Skeletal muscle cell (primary cell): ENCODE measurements around the gene PITRM1.
"Not testable (repeated sequence)": the region's sequence is repeated elsewhere in the genome, so short reads cannot be mapped to it uniquely, and the experiment has no call there.

Source experiments
- DNase-seq: peaks from one replicate; pipeline ENCODE4 v3.0.0-alpha.2; 2010; ENCODE audit warnings: low read depth
- H3K4me3 ChIP-seq: 2 replicates; pipeline ENCODE4 v1.5.1; 2011; ENCODE audit warnings: low read depth, mild to moderate bottlenecking, control low read depth, low read length, moderate library complexity

The PITRM1 gene

DNA sequence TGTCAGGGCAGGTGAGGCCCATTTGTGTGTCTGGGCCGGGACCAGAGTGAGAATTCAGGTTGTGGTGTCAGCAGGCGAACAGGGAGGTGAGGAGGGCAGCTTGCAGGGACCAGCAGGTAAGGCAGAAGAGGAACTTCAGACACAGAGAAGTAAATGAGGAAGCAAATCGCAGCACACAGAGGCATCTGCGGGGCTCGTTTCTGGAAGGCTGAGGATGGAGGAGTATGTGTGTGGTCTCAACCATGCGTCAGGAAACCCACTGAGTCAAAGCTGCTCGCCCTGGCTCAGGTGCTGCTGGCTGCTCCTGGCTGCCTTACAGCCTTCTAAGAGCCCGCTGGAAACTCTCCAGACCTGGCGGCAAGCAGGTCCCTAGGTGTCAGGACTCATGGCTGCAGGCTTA lies 26.9 kb upstream of the PITRM1 start:
- no peak for DNase-seq
- H3K4me3 ChIP-seq = no peak overlapping the region

DNA sequence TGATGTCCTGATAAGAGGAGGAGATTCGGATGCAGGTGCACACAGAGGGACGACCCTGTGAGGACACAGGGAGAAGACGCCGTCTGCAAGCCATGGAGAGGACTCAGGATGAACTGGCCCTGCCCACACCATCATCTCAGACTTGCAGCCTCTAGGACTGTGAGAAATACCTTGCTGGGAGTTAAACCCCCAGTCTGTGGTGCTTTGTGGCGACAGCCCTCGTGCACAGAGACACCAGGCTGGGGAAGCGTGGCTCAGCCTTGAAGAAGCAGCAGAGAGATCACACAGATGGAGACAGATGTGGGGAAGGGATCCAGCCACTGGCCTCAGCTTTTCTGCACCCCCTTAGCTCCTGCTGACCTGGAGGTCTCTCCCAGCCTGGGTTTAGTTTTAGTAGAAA lies 26.3 kb upstream of the PITRM1 start:
- DNase-seq = no peak
- H3K4me3 ChIP-seq = no peak overlapping the region

DNA sequence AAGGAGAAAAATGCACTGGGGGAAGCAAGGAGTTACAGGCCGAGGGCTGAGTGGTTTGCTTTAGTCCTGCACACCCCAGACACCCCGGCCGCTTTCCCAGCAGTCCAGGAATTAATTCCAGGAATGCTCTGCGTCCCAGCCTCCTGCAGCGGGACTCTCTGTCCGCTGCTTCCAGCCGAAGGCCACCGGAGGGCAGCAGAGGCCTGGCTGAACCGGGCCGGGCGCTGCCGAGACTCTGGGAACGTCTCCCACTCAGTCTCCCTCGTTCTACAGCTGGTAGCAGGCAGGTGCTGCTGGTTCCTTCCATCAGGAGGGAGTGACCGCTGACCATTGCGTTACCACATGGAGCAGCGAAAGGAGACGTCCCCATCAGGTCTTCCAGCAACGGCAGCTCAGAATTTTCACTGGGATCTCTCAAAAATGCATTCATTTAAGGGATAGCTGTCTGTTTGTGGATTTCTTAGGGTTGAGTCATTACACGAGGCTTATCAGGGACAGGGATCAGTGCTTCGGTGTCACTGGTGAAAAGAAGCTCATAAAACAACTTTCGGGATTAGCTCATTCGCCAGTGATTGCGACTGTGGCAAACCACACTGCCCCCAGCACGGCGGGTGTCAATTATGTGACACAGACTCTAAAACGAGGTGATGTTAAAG lies 24.9 kb upstream of the PITRM1 start:
- peak; percentile 62 for DNase-seq
- H3K4me3 ChIP-seq = peak overlapping the region; percentile 24

DNA sequence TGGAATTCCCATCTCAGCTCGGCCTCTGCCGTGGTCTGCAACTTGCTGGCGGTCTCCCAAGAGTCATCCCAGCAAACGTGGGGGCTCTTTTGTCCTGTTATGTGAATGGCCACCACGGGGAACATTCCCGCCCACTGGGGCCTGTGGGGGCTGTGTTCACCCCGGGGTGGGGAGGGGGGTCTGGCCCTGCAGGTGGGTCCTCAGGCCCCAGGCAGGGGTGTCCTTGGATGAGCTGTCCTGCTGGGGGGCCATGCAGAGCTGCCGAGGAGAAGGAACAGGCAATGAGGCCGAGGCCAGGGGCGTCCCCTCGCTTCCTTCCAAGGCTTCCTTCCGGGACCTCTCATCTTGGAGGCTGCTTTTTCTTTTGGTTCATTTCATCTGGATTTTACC lies 24.4 kb upstream of the PITRM1 start:
- DNase-seq = no peak
- H3K4me3 ChIP-seq = no peak overlapping the region

DNA sequence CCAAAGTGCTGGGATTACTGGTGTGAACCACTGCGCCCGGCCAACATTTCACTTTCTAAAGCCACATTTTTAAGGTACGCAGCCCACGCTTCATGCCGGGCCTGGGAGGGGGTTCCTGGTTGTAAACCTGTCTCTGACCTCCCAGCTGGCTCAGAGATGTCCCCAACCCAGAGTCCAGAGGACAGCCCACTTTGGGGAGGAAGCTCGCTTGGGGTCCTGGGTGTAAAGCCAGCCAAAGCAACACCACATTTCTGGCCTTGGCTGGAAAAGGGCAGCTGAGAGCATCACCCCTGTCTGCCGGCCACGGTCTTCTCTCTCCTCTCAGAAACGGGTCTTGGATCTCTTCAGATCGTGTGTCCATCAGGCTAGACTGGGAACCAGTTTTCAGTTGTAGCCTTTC lies 23.9 kb upstream of the PITRM1 start:
- DNase-seq = no peak

DNA sequence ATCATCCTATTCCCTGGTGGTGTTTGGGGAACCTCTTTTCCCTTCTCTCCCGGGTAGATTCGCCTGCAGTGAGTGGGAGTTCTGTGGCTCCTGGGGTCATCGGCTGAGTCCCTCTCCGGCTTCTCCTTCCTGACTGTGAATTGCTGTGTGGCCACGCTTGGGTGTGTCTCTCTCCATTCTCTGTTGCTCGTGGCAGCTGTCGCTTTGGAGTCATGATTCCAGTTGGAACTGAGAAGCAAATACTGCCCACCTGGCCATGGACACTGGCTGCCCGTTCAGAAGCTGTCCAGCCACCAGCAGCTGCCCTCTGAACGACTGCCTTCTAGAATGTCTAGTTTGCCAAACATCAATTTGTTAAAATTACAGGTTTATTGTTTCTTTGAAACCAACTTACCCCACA lies 23.1 kb upstream of the PITRM1 start:
- H3K4me3 ChIP-seq = no peak overlapping the region
- DNase-seq = no peak

More for the DNA sequence above, 23.9 kb upstream of the PITRM1 start:
- H3K4me3 ChIP-seq = no peak overlapping the region

DNA sequence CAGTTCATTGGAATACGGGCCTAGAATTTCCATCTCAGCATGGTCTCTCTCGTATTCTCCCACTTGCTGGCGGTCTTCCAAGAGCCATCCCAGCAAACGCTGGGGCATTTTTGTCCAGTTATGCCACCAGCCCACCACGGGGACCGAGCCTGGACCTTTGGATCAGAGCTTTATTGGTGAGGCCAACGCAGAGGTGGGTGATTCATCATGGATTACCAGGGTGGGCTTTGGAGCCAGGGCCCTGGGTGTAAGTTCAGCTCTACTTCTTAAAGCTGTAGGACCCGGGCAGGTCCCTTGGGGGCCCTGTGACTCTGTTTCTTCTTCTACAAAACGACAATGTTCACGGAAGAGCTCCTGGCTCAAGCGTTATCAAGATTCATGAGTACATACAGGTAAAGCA lies 22.7 kb upstream of the PITRM1 start:
- H3K4me3 ChIP-seq = no peak overlapping the region
- DNase-seq = no peak

DNA sequence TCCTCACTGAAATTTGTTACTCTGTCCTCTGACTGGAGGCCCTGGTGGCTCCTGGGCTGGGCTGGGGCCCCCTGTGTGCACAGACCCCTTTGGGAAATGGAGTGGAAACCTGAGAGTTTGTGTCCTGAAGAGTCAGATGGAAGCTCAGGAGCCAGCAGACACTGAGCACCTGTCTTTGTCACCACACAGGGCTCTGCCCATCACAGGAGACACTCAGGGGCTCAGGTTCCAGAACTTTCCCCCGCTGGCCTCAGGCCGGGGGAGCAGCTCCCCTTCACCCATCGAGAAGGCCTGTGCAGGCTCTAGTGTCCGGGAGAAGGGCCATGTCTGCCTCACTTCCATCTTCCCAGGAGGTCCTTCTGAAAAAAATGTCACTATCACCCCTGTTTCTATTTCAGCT lies 22.3 kb upstream of the PITRM1 start:
- no peak overlapping the region for H3K4me3 ChIP-seq
- no peak for DNase-seq

DNA sequence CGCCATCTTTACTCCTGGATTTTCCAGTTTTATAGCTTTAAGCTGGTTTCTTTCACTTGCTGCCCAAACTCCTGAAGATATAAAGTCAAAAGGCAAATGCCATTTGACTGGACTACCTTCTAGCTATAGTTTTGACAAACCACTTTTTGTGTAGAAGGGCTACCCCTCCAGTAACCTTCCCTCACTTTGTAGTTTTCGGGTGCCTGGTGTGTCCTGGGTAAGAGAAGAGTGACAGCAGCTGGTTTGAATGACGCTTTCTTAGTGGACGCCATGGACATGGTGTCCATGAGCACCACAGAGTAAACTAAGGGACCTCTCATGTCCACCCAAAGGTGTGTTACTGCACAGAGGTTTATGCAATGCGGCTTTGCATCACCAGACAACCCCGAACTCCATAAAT lies 21.2 kb upstream of the PITRM1 start:
- no peak overlapping the region for H3K4me3 ChIP-seq

DNA sequence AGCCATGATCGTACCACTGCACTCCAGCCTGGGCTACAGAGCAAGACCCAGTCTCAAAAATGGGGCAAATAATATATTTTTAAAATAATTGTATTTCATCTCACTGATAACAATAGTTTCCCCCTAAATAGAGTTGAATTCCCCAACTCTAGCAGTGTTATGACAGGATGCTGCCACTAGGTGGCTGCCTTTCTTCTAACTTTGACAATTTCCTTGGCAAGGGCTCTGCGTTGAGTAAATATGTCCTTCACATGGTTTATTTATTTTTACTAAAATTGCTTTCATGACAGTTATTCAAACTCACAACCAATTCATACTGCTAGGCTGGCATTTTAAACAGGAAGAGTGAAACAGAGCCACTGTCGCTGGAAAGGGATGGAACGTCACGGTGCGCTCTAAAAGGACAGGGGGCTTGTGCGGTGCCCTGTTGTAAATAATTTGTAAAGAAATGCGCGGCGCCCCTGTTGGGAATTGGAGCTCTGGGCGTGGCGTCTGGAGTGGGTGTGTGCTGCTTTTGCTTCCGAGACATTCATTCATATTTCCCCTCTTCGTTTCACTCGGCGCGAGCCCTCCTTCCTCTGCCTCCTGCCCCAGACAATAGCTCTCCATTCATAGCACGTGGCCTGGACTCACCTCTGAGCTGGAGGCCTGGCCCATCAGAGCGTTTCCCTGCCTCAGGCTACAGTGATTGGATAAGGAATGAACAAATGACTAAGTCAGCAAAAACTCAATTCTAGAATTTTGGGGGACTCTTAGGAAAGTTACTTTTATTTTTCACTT lies 20.5 kb upstream of the PITRM1 start:
- DNase-seq = no peak
- no peak overlapping the region for H3K4me3 ChIP-seq

More for the DNA sequence above, 21.2 kb upstream of the PITRM1 start:
- DNase-seq = no peak

DNA sequence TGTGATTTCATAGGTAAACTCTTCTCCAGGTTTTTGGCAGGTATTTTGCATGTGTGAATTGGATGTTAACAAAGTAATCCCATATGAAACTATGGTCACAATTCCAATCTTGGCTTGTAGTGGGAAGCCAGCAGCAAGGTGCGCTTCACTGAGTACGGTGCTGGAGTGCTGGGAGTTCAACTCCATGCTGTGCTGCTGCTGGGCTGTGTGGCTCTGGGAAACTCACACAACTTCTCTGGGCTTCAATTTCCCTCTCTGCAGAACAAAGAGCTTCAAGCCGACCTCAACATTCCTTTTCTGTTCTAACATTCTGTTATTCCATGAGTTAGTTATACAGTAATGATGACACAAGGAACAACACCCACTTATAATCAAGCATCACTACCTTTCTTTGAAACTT lies 18.2 kb upstream of the PITRM1 start:
- no peak overlapping the region for H3K4me3 ChIP-seq
- no peak for DNase-seq

DNA sequence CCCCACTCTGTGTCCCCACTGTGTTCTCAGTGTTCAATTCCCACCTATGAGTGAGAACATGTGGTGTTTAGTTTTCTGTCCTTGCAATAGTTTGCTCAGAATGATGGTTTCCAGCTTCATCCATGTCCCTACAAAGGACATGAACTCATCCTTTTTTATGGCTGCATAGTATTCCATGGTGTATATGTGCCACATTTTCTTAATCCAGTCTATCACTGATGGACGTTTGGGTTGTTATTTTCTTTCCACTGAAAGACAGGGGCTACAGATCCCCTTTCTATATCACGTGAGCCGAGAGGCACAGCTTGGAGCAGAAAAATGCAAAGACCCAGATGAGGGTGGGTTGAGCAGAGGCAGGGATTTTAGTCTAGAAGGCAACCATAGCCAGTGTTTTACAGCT lies 14.6 kb upstream of the PITRM1 start:
- DNase-seq, H3K4me3 ChIP-seq: not testable (repeated sequence)

DNA sequence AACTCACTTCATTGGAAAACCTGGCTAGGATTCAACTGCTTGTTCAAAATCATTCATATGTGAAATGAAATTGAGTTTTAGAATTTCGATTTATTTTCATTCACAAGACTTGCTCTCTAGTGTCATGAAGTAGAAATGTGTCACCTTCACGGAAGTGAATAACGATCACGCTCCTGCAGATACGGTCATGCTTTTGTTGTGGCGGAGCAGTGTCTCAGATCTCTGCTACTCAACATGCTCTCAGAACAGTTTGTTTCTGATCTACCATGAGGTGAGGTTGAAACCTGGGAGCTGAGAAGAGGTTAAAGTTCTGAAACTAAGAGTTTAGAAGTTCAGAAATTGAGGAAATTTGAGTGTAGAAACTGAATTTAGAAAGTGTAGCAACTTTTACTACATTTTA lies 13.8 kb upstream of the PITRM1 start:
- DNase-seq = no peak
- H3K4me3 ChIP-seq = no peak overlapping the region

DNA sequence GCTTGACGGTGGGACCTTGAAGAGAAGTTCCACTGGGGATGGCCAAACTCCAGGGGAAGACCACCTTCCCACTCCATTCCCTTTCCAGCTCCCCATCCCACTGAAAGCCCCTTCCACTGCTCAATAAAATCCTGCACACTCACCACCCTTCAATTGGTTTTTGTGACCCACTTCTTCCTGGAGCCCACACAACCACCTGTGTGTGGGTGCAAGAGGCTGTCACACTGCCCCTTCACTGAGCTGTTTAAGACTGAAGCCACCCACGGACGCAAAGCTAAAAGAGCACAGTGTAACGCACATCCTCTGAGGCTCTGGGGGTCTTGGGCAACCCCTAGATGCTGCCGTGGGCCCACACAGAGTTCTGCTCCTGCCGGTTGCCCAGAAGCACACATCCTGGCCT lies 12.8 kb upstream of the PITRM1 start:
- DNase-seq = no peak
- H3K4me3 ChIP-seq = no peak overlapping the region

DNA sequence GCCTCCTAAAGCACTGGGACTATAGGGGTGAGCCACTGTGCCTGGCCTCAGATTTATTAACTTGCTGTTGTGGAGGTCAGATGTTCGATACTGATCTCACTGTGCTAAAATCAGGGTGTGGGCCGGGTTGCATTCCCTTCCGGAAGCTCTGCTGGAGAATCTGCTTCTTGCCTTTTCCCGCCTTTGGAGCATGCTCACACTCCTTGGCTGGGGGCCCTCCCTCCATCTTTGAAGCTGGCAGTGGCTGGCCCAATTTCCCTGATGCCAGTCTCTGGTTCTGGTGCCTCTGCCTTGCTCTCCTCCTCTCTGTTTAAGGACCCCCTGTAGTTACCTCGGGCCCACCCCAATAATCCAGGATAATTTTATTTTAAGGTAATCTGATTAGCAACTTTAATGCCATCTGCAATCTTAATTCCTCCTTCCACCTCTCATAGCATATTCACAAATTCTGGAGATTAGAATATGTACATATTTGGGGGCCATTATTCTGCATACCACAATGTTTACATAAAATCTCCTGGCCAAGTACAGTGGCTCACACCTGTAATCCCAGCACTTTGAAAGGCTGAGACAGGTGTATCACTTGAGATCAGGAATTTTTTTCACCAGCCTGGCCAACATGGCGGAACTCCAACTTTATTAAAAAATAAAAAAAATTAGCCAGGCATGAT lies 7.9 kb upstream of the PITRM1 start:
- no peak for DNase-seq
- no peak overlapping the region for H3K4me3 ChIP-seq

DNA sequence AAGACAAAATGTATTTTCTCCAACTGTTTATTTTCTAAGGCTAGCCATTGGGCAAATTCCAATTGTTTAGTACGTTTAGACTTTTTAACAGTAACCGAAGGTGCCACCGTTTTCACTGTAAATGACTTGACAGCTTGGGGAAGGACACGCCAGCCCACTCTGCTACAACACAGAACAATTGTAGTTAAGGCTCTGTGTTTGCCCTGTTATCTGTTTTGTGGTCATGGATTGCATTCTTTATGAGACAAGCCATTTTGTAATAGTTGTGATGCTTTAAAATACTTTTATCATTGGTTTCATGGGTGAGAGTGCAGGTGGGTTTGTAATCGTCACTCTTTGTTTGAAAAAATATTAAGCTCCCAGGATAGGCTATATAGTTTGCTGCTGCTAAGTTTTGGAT lies 6.6 kb upstream of the PITRM1 start:
- H3K4me3 ChIP-seq = no peak overlapping the region
- no peak for DNase-seq

DNA sequence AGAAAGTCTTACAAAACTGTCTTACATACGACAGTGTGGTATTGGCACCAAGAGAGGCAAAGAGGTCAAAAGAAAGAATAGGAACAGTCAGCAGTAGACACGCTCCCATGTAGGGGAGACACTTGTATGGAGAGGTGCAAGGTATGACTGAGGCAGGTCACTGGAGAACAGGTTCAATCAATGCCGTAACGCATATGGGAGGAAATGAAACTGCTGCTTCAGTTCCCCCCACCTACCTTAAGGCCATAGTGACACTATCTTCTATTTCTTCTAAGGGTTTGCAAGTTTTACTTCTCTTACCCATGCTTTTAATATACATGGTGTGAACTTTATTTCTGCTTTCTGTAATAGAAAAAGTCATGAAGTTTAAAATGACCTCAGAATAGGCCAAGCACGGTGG lies 5.5 kb upstream of the PITRM1 start:
- H3K4me3 ChIP-seq = no peak overlapping the region
- DNase-seq = no peak

DNA sequence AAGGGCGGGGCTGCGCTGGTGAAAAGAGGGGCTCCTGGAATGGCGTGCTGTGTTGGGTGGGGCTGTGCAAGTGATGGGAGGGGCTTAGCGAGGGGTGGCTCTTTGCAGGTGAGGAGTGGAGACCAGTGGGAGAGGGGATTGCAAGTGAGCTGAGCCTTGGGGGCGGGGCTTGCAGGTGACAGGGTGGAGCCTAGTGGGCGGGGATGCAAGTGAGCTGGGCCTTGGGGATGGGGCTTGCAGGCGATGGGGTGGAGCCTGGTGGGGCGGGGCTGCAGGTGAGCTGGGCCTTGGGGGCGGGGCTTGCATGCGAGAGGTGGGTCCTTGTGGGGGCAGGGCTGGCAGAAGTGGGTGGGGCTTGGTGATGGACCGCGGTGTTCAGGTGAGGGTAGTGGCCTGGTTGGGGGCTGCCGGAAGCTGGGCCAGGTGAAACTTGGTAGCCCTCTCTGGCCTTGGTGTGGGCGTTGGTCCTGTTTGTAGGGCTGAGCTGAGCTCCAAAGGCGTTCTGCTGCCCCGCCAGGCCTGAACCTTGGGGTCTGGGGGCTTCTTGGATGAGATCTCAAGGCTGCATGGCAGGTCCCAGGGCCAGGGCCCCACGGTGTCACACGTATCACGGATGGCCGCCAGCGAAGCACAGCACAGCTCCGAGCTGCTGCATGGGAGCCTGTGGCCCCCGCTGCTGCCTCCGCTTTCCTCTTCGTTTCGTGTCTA lies 743 bp upstream of the PITRM1 start:
- no peak for DNase-seq
- H3K4me3 ChIP-seq = peak overlapping the region; percentile 53

DNA sequence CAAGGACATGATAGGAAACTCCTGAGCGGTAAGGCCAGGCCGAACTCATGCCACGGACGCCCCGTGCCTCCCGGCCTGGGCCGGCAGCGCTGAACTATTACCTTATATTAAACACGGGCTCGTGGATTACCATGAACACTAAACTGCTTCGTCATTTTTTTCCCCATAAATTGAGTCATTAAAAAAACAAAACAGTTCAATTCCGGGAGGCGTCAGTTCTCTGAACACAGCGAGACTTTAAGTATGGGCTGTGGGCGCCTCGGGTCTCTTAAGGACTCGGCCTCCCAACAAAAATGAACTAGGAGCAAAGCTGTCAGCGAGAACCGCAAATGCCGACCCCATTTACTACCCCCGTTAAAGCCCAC lies 519 bp downstream of the PITRM1 start:
- no peak for DNase-seq

DNA sequence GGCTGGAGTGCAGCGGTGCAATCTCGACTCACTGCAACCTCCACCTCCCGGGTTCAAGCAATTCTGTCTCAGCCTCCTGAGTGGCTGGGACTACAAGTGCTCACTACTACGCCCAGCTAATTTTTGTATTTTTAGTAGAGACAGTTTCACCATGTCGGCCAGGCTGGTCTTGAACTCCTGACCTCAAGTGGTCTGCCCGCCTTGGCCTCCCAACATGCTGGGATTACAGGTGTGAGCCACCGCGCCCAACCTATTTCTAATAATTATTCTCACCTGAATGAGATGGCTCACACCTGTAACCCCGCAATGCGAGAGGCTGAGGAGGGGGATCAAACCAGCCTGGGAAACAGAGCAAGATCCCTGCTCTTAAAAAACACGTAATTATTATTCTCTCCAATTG lies 1.1 kb downstream of the PITRM1 start:
- DNase-seq = not testable (repeated sequence)
- H3K4me3 ChIP-seq = peak overlapping the region; percentile 91

More for the DNA sequence above, 519 bp downstream of the PITRM1 start:
- peak overlapping the region; percentile 91 for H3K4me3 ChIP-seq
